A673 (cell line): ENCODE results near the gene SEC22B. TPM values are rescaled to one million over a fixed set of nuclear protein-coding genes. Genes with fewer than 3 reads are reported as not detected.
"Not testable (repeated sequence)": the region's sequence is repeated elsewhere in the genome, so short reads cannot be mapped to it uniquely, and the experiment has no call there.

ENCODE experiments used
- BruUV-seq: library from RNA; stranded (reverse); fragments of 400-500 nt; replicated peaks from 2 replicates; lab custom pipeline; 2021; lab: Mats Ljungman, UMichigan
- CTCF ChIA-PET: fragments of 300-600 bp; sonication (Branson Sonifier 250); formaldehyde crosslinking; loops from one replicate; lab custom pipeline; 2022; ENCODE audit warnings: antibody characterized with exemption; lab: Charles Lee
- POLR2A ChIA-PET: fragments of 300-600 bp; sonication (Branson Sonifier 250); formaldehyde crosslinking; loops from one replicate; lab custom pipeline; 2022; ENCODE audit warnings: antibody characterized with exemption; ENCODE audit not compliant: low non-redundant PET; lab: Charles Lee
- DNase-seq: peaks from one replicate; pipeline ENCODE4 v3.0.0-alpha.2; 2015; ENCODE audit warnings: low spot score
- H3K27ac ChIP-seq: fragments of 200-600 bp; sonication (generic); 2 replicates; pipeline ENCODE4 v1.5.1; 2016; ENCODE audit warnings: mixed run types, low read depth, mild to moderate bottlenecking, mixed read lengths, antibody characterized with exemption, low read length; ENCODE audit not compliant: poor library complexity, severe bottlenecking
- H3K27me3 ChIP-seq: fragments of 200-600 bp; sonication (generic); replicated peaks from 2 replicates; pipeline ENCODE4 v1.6.1; 2017; ENCODE audit warnings: mixed run types, low read depth, mild to moderate bottlenecking, mixed read lengths, antibody characterized with exemption, low read length; ENCODE audit not compliant: insufficient read depth, poor library complexity
- H3K36me3 ChIP-seq: fragments of 200-600 bp; sonication (generic); 2 replicates; pipeline ENCODE4 v1.6.1; 2016; ENCODE audit warnings: mixed run types, mild to moderate bottlenecking, mixed read lengths, antibody characterized with exemption, low read length; ENCODE audit not compliant: insufficient read depth, poor library complexity, severe bottlenecking
- H3K4me1 ChIP-seq: fragments of 200-600 bp; sonication (generic); 2 replicates; pipeline ENCODE4 v1.6.1; 2017; ENCODE audit warnings: mixed run types, mild to moderate bottlenecking, mixed read lengths, antibody characterized with exemption, low read length; ENCODE audit not compliant: insufficient read depth, poor library complexity, severe bottlenecking
- H3K4me3 ChIP-seq: fragments of 200-600 bp; sonication (generic); 2 replicates; pipeline ENCODE4 v1.5.1; 2016; ENCODE audit warnings: low read depth, mixed run types, mild to moderate bottlenecking, mixed read lengths, low read length; ENCODE audit not compliant: poor library complexity, severe bottlenecking
- H3K9me3 ChIP-seq: fragments of 200-600 bp; sonication (generic); 2 replicates; pipeline ENCODE4 v1.6.1; 2016; ENCODE audit warnings: mixed run types, low read depth, mild to moderate bottlenecking, mixed read lengths, antibody characterized with exemption, low read length; ENCODE audit not compliant: poor library complexity, severe bottlenecking
- intact Hi-C: fragments of 100-400 bp; cut with micrococcal nuclease; formaldehyde crosslinking; loops from one replicate; pipeline ENCODE4 v1.10.0; 2022; ENCODE audit not compliant: unreplicated experiment
- total RNA-seq: library from RNA; stranded (reverse); gene quantifications from 2 replicates; pipeline ENCODE4 v1.2.3, GENCODE V29; 2021

SEC22B gene
- total RNA-seq, 1 experiment from 2014 or later: 32.3 TPM

DNA sequence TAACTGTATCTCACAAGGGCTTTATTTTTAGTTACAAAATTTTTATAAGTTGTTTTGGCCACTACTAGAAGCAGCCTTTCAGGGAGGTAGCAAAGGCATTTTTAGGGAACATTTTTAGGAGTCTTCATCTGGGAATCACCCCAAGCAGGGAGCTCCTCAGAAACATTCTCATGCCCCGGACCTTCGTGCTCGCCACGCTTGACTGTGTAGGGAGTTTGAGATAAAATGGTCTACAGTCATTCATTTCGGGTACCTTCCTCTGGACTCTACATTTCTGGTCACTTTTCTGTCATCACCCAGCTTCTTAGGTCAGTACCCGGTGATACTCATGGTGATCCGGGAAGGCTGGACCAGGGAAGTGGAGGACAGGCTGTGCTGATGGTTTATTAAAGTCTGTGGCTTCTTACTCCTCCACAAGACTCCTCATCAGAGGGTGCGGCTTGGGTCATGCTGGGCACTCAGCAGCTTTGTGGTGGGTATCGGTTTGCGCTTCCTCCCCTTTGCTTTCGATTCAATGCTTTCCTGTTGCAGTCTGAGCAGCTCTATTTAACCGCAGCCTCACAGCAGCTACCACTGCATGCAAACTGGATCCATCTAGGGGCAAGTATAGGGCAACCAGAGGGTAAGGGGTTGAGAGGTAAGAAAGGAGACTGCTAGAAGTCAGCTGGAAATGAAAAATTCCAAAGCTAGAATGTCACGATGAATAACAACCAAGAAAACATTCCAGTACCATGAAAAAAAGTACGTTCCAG, 33.6 kb downstream of the SEC22B start:
- intact Hi-C loops, CTCF ChIA-PET, H3K27me3 ChIP-seq, H3K27ac ChIP-seq, H3K36me3 ChIP-seq, H3K9me3 ChIP-seq, POLR2A ChIA-PET, H3K4me3 ChIP-seq, BruUV-seq, DNase-seq, H3K4me1 ChIP-seq: not testable (repeated sequence)

DNA sequence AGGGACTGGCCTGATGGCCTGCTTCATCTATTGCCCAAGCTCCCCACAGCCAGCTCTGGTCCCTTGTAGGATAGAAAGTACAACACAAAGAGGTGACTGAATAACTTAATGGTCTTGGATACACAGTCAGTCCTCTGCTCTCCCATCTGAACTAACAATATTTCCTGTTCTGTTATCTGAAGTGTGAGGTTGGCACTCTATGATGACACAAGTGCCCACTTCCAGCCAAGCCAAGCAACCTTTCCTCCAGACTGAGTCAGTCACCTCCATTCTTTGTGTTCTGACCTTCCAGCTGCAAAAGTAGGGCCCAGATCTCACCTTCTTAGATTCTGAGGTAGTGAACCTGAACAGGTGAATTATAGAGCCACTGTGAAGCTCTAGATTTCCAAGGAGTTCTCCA, 34.5 kb downstream of the SEC22B start:
- CTCF ChIA-PET, H3K4me1 ChIP-seq, H3K9me3 ChIP-seq, H3K27me3 ChIP-seq, intact Hi-C loops, BruUV-seq, H3K36me3 ChIP-seq, POLR2A ChIA-PET, H3K27ac ChIP-seq, DNase-seq, H3K4me3 ChIP-seq: not testable (repeated sequence)

GRCh38 chr1:120140656-120141265, 35.6 kb downstream of the SEC22B start:
- POLR2A ChIA-PET, H3K27ac ChIP-seq, DNase-seq, intact Hi-C loops, H3K27me3 ChIP-seq, BruUV-seq, CTCF ChIA-PET, H3K9me3 ChIP-seq, H3K4me3 ChIP-seq, H3K36me3 ChIP-seq, H3K4me1 ChIP-seq: not testable (repeated sequence)

DNA sequence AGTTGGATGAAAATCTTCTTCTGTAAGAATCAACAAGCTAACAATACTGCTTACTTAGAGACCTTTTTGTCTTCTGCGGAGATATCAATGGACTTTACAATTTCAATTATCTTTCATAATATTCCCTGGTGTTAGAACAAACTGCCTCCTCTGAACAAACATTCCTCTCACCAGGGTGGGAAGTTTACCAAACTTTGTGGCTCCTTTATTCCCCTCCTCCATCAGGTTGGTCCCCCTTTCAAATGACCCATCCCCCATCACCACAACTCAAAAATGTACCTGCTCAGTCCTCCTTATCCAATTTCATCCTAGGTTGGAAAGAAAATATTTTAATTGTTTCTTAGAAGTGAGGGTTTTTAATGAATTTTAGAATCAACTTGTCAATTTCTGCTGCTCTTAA, 40.2 kb downstream of the SEC22B start:
- intact Hi-C loops, POLR2A ChIA-PET: not testable (repeated sequence)

DNA sequence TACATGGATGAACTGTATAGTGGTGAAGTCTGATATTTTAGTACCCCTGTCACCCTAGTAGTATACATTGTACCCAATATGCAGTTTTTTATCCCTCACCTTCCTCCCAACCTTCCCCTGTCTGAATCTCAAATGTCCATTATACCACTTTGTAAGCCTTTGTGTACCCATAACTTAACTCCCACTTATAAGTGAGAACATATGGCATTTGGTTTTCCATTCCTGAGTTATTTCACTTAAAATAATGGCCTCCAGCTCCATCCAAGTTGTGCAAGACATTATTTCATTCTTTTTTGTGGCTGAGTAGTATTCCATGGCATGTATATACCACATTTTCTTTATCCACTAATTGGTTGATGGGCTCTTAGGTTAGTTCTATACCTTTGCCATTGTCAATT, 42.4 kb downstream of the SEC22B start:
- H3K9me3 ChIP-seq, H3K27me3 ChIP-seq, H3K4me1 ChIP-seq, H3K27ac ChIP-seq, H3K36me3 ChIP-seq, intact Hi-C loops, POLR2A ChIA-PET, BruUV-seq, CTCF ChIA-PET, H3K4me3 ChIP-seq: not testable (repeated sequence)
- peak; percentile 3 for DNase-seq

More for the DNA sequence above, 40.2 kb downstream of the SEC22B start:
- BruUV-seq, CTCF ChIA-PET, H3K9me3 ChIP-seq, H3K4me3 ChIP-seq, H3K27ac ChIP-seq, DNase-seq, H3K36me3 ChIP-seq, H3K27me3 ChIP-seq, H3K4me1 ChIP-seq: not testable (repeated sequence)
